Body of pancreas (tissue), 4 donors: Measurements from ENCODE around the gene ARHGAP26. TPM values are rescaled to one million over a fixed set of nuclear protein-coding genes. Genes with fewer than 3 reads are reported as not detected.
A peak's percentile ranks its signal among the peaks of the same experiment; 100 is the strongest.

ENCODE experiments used
- ATAC-seq: fragments of 150-250 bp; one replicate; pipeline ENCODE4 v1.9.1; 2016
- DNase-seq, 4 donors: peaks; one replicate each; pipeline ENCODE4 v3.0.0-alpha.2; 2019
- H3K27ac ChIP-seq, 4 donors: fragments of 200-600 bp; sonication (generic); 1 replicate in 3 of 4; 2 replicates in 1 of 4; pipeline versions ENCODE4 v1.5.1 to v1.6.1; 2016 to 2019; ENCODE audit warnings: mild to moderate bottlenecking in 1 of 4, mixed read lengths in 1 of 4, moderate library complexity in 1 of 4
- H3K27me3 ChIP-seq, 2 donors: fragments of 200-600 bp; sonication (generic); one replicate each; pipeline ENCODE4 v1.6.0; 2016; ENCODE audit warnings: mild to moderate bottlenecking in 1 of 2
- H3K36me3 ChIP-seq, 2 donors: fragments of 200-600 bp; sonication (generic); replicated peaks in 1 of 2; 2 replicates each; pipeline ENCODE4 v1.5.1; 2016; ENCODE audit warnings: low read depth in 2 of 2; ENCODE audit not compliant: insufficient read depth in 1 of 2
- H3K4me1 ChIP-seq: fragments of 200-600 bp; sonication (generic); one replicate; pipeline ENCODE4 v1.6.0; 2016
- H3K4me3 ChIP-seq, 2 donors: fragments of 200-600 bp; sonication (generic); 1 replicate in 1 of 2; 2 replicates in 1 of 2; pipeline ENCODE4 v1.5.1; 2016 to 2019
- H3K9me3 ChIP-seq, 3 donors: fragments of 200-600 bp; sonication (generic); 1 replicate in 2 of 3; 2 replicates in 1 of 3; pipeline ENCODE4 v1.5.1; 2016
- CTCF ChIP-seq, 7 experiments: fragments of 450-650 bp in 4 of 7; fragments of 200-600 bp in 3 of 7; sonication (generic) in 3 of 7; IDR thresholded peaks; one replicate each; pipeline ENCODE4 v1.5.1; 2016 to 2019; ENCODE audit warnings: antibody characterized with exemption in 7 of 7
- POLR2A ChIP-seq, 3 donors: fragments of 450-650 bp; IDR thresholded peaks; one replicate each; pipeline ENCODE4 v1.6.1; 2016; ENCODE audit warnings: antibody characterized with exemption in 3 of 3, mild to moderate bottlenecking in 2 of 3
- WGBS, 2 donors: methylation state at CpG; one replicate each; pipeline ENCODE4 v1.1.5; 2017; 5-methylcytosine and 5-hydroxymethylcytosine counted together
- intact Hi-C: fragments of 100-400 bp; cut with DNase I; formaldehyde crosslinking; loops from one replicate; pipeline ENCODE4 v1.15.1; 2023
- total RNA-seq, 2 donors: library from RNA; depleted of rRNA; stranded (reverse); fragments of >200 nt; gene quantifications; one replicate each; pipeline ENCODE4 v1.1.0, GENCODE V29; 2016

Gene ARHGAP26
- total RNA-seq, 2 donors from 2014 or later: 12.5 to 14.2 TPM

DNA sequence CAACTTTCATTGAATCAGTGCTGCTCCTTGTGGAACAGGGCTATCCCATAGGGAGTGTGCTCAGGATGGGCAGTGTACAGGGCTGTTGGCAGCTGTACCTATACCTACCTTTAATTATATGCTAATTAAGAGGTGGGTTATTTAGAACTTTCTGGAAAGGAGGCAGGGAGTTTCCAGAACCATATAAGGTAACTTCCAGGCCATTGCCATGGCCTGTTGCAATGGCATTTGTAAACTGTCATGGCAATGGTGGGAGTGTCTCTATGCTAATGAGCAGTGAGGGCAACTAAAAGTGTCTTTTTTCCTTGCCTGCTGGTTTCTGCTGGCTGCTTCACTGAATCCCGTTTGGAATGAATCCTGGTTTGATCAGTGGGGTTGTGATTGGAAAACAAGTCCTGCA, 2.3 kb upstream of the ARHGAP26 start:
- Histone ChIP-seq H3K36me3 (no peaks in the 10 kb centered on the region), H3K27ac (no peak overlapping the region), H3K27me3 (no peaks in the 10 kb centered on the region), H3K4me1 (peaks cover 21% of the 10 kb centered on the region), H3K4me3 (no peak overlapping the region), H3K9me3 (no peaks in the 10 kb centered on the region)
- WGBS, 2 donors: 71 to 74% methylated on average over 1 of the region's 1 CpG
- ATAC-seq (no peak), DNase-seq (no peak)
- intact Hi-C loops: no loop called here
- TF ChIP-seq POLR2A (IDR thresholded peaks at IDR 0.05) (no peak), CTCF (IDR thresholded peaks at IDR 0.05) (no peak)

DNA sequence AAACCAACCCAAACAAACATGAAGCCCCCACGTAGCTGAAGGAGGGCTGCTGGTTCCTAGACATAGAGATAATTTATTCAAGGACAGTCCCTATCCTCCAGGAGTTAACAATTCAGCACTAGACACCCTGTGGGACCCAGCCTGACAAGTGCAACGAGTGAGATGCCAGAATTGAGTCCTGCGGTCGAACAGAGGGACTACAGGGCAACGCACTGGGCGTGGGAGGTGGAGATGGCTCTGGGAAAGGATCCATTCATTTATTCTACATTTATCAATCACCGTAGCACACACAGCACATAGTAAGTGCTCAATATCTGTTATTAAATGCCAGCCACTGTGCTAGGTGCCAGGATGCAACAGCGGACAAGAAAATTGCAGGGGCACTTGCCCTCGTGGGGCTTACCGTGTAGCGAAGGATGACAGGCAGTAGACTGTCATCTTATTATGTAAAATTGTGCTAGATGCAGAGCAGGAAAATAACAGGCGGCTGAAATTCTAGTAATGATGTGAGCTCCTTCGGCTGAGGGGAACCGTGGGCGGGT, 855 bp upstream of the ARHGAP26 start:
- no peak for ATAC-seq
- Histone ChIP-seq H3K27me3 (no peaks in the 10 kb centered on the region), H3K9me3 (no peaks in the 10 kb centered on the region), H3K4me1 (peaks cover 21% of the 10 kb centered on the region), H3K36me3 (no peaks in the 10 kb centered on the region), H3K27ac (peak overlapping the region; percentile 60 to 94 (median 80)), H3K4me3 (peak overlapping the region; percentile 47 to 63)
- TF ChIP-seq CTCF (IDR thresholded peaks at IDR 0.05): no peak
- TF ChIP-seq POLR2A (IDR thresholded peaks at IDR 0.05): no peak
- 10 to 13% methylated on average over 15 of the region's 15 CpGs for WGBS, 2 donors
- intact Hi-C loops: no loop called here
- DNase-seq: peak in 1 of 4 donors; percentile 19

GRCh38 chr5:142770650-142771609, 753 bp downstream of the ARHGAP26 start:
- Histone ChIP-seq H3K9me3 (no peaks in the 10 kb centered on the region), H3K4me3 (peak overlapping the region; percentile 1 to 63), H3K27ac (peak overlapping the region; percentile 60 to 94 (median 80)), H3K36me3 (no peaks in the 10 kb centered on the region), H3K27me3 (no peaks in the 10 kb centered on the region), H3K4me1 (peaks cover 21% of the 10 kb centered on the region)
- 1% methylated on average over 12 to 65 of the region's 86 CpGs for WGBS, 2 donors
- peak in 1 of 7 experiments; percentile 11 for TF ChIP-seq CTCF (IDR thresholded peaks at IDR 0.05)
- peak in 2 of 3 donors; percentile 6 to 10 for TF ChIP-seq POLR2A (IDR thresholded peaks at IDR 0.05)
- ATAC-seq (peak; percentile 37), DNase-seq (peak; percentile 58 to 65 (median 60))
- intact Hi-C loops: loop anchor here (10.0 kb wide), 1 partner anchor 54 kb away; no protein-coding TSS in a partner anchor

GRCh38 chr5:142771666-142772065, 1.5 kb downstream of the ARHGAP26 start:
- no peaks in the 10 kb centered on the region for H3K9me3 ChIP-seq
- no peaks in the 10 kb centered on the region for H3K27me3 ChIP-seq
- H3K36me3 ChIP-seq: no peaks in the 10 kb centered on the region
- intact Hi-C loops: loop anchor here (10.0 kb wide), 1 partner anchor 53 kb away; no protein-coding TSS in a partner anchor
- no peak overlapping the region for H3K4me3 ChIP-seq
- DNase-seq (no peak), ATAC-seq (no peak)
- peak overlapping the region in 2 of 4 donors; percentile 60 to 94 for H3K27ac ChIP-seq
- H3K4me1 ChIP-seq: peaks cover 21% of the 10 kb centered on the region
- 31 to 39% methylated on average over 5 of the region's 5 CpGs for WGBS, 2 donors
- TF ChIP-seq CTCF (IDR thresholded peaks at IDR 0.05): no peak
- no peak for TF ChIP-seq POLR2A (IDR thresholded peaks at IDR 0.05)
